HG03521 (cell line): ENCODE data around the gene PTPRM.

ENCODE experiments used
- ATAC-seq: cut with Tn5 transposase; IDR thresholded peaks from one replicate; pipeline ENCODE4 v1.9.1; 2021; ENCODE audit warnings: mild to moderate bottlenecking, moderate library complexity; ENCODE audit not compliant: unreplicated experiment

The PTPRM gene

GRCh38 chr18:8140841-8141501 lies 573.9 kb downstream of the PTPRM start:
- no peak for ATAC-seq

- no peak for ATAC-seq
These were observed 575.1 kb downstream of the PTPRM start for GRCh38 chr18:8142131-8142711.

- ATAC-seq, result no peak
These were observed 575.8 kb downstream of the PTPRM start for GRCh38 chr18:8142932-8143331.

- ATAC-seq, result no peak
These were observed 584.1 kb downstream of the PTPRM start for GRCh38 chr18:8151181-8151580.

GRCh38 chr18:8153887-8154583 lies 586.9 kb downstream of the PTPRM start:
- no peak for ATAC-seq

- no peak for ATAC-seq
These were observed 595.7 kb downstream of the PTPRM start for GRCh38 chr18:8162802-8163201.

GRCh38 chr18:8163286-8163959 lies 596.3 kb downstream of the PTPRM start:
- no peak for ATAC-seq

GRCh38 chr18:8165095-8165494 lies 598.0 kb downstream of the PTPRM start:
- ATAC-seq, result no peak

- no peak for ATAC-seq
These were observed 599.9 kb downstream of the PTPRM start for GRCh38 chr18:8167026-8167425.

- no peak for ATAC-seq
These were observed 600.6 kb downstream of the PTPRM start for GRCh38 chr18:8167673-8168072.

GRCh38 chr18:8169722-8170121 lies 602.6 kb downstream of the PTPRM start:
- ATAC-seq, result no peak

- ATAC-seq, result no peak
These were observed 607.7 kb downstream of the PTPRM start for GRCh38 chr18:8174771-8175170.

- no peak for ATAC-seq
These were observed 608.5 kb downstream of the PTPRM start for GRCh38 chr18:8175501-8176061.

GRCh38 chr18:8176109-8176508 lies 609.0 kb downstream of the PTPRM start:
- ATAC-seq, result no peak

GRCh38 chr18:8176554-8176953 lies 609.4 kb downstream of the PTPRM start:
- no peak for ATAC-seq

- ATAC-seq, result no peak
These were observed 610.4 kb downstream of the PTPRM start for GRCh38 chr18:8177330-8178016.

- ATAC-seq, result no peak
These were observed 619.3 kb downstream of the PTPRM start for GRCh38 chr18:8186413-8186812.

- ATAC-seq, result no peak
These were observed 621.1 kb downstream of the PTPRM start for GRCh38 chr18:8188184-8188583.

GRCh38 chr18:8190980-8191379 lies 623.9 kb downstream of the PTPRM start:
- no peak for ATAC-seq

GRCh38 chr18:8194431-8194830 lies 627.3 kb downstream of the PTPRM start:
- no peak for ATAC-seq

- no peak for ATAC-seq
These were observed 629.1 kb downstream of the PTPRM start for GRCh38 chr18:8196238-8196637.
